ENCODE measurements around the gene TMPRSS9. TPM values are rescaled to one million over a fixed set of nuclear protein-coding genes. Genes with fewer than 3 reads are reported as not detected.

The TMPRSS9 gene
- total and polyA plus RNA-seq, 2 of the 13 experiments (the other 11 are each of a cell fraction or from before 2014, with no cell fraction given): 2.5 to 5.2 TPM

GRCh38 chr19:2431318-2432055 is 71.4 kb downstream of the TMPRSS9 start:
- Histone ChIP-seq H3K79me2 (ENCODE audit: insufficient read depth, low read length) (peaks cover 8% of the 10 kb centered on the region), H3K9ac (ENCODE audit: insufficient read depth, low read depth, low read length) (no peak overlapping the region), H3K4me1 (ENCODE audit: insufficient read depth, low read length) (peaks cover 11% of the 10 kb centered on the region), H3K27ac (ENCODE audit: extremely low read length, insufficient read depth, low read length) (no peak overlapping the region), H3K4me3 (replicated peaks in 1 of 3; ENCODE audit: insufficient read depth in 1 of 3, low read depth in 2 of 3, low read length in 3 of 3) (no peak overlapping the region), H4K20me1 (ENCODE audit: insufficient read depth, low read length) (no peaks in the 10 kb centered on the region; the same call in 1 of the 2 replicates), H3K36me3 (replicated peaks in 1 of 2; ENCODE audit: control insufficient read depth in 1 of 2, insufficient read depth in 2 of 2, low read length in 2 of 2) (peaks cover 11 to 41% of the 10 kb centered on the region in 2 experiments; a peak in 4 of 5 replicates), H2AFZ (ENCODE audit: low read length) (no peak overlapping the region), H3K4me2 (ENCODE audit: low read depth, low read length) (no peak overlapping the region), H3K27me3 (ENCODE audit: control insufficient read depth in 1 of 2, insufficient read depth in 2 of 2, low read length in 2 of 2) (no peaks in the 10 kb centered on the region), H3K9me3 (ENCODE audit: low read length) (no peaks in the 10 kb centered on the region)
- BruUV-seq (replicated peaks): no TSS peak
- POLR2A ChIA-PET: no interaction called here
- CTCF ChIA-PET (ENCODE audit: low intra/inter-chr PET ratio, low total read pairs): no interaction called here
- WGBS (ENCODE audit: low lambda C conversion rate): 97% methylated on average over 35 of the region's 37 CpGs
- intact Hi-C loops (cut with micrococcal nuclease; ENCODE audit: unreplicated experiment): no loop called here
- ATAC-seq (no peak), FAIRE-seq (no peak), DNase-seq (ENCODE audit: low spot score) (no peak)
- TF ChIP-seq RBAK (CRISPR knock-in tag; IDR thresholded peaks at IDR 0.05): no peak
- in situ Hi-C loops (cut with HindIII; ENCODE audit: extremely low pct_ligation_motif_present, low pct_unique_long_range_greater_than_20kb): no loop called here

- Histone ChIP-seq H3K79me2 (ENCODE audit: insufficient read depth, low read length) (no peaks in the 10 kb centered on the region), H3K9ac (ENCODE audit: insufficient read depth, low read depth, low read length) (no peak overlapping the region), H3K9me3 (ENCODE audit: low read length) (no peaks in the 10 kb centered on the region), H3K4me3 (replicated peaks in 1 of 3; ENCODE audit: insufficient read depth in 1 of 3, low read depth in 2 of 3, low read length in 3 of 3) (no peak overlapping the region), H4K20me1 (ENCODE audit: insufficient read depth, low read length) (no peaks in the 10 kb centered on the region), H3K4me1 (ENCODE audit: insufficient read depth, low read length) (peaks cover 11% of the 10 kb centered on the region), H3K27ac (ENCODE audit: extremely low read length, insufficient read depth, low read length) (no peak overlapping the region), H3K4me2 (ENCODE audit: low read depth, low read length) (no peak overlapping the region), H2AFZ (ENCODE audit: low read length) (no peak overlapping the region), H3K27me3 (ENCODE audit: control insufficient read depth in 1 of 2, insufficient read depth in 2 of 2, low read length in 2 of 2) (no peaks in the 10 kb centered on the region), H3K36me3 (replicated peaks in 1 of 2; ENCODE audit: control insufficient read depth in 1 of 2, insufficient read depth in 2 of 2, low read length in 2 of 2) (peaks cover 15 to 47% of the 10 kb centered on the region in 2 experiments; a peak in 4 of 5 replicates)
- no TSS peak for BruUV-seq (replicated peaks)
- DNase-seq (ENCODE audit: low spot score) (no peak), FAIRE-seq (no peak), ATAC-seq (no peak)
- ChIA-PET CTCF (ENCODE audit: low intra/inter-chr PET ratio, low total read pairs) (no interaction called here), POLR2A (no interaction called here)
- 98% methylated on average over 17 of the region's 25 CpGs for WGBS (ENCODE audit: low lambda C conversion rate)
- intact Hi-C loops (cut with micrococcal nuclease; ENCODE audit: unreplicated experiment): no loop called here
- in situ Hi-C loops (cut with HindIII; ENCODE audit: extremely low pct_ligation_motif_present, low pct_unique_long_range_greater_than_20kb): no loop called here
- TF ChIP-seq ZNF558 (CRISPR knock-in tag; IDR thresholded peaks at IDR 0.05; ENCODE audit: borderline replicate concordance) (no peak), GABPB1 (CRISPR knock-in tag; IDR thresholded peaks at IDR 0.05) (no peak), NFE2L1 (CRISPR knock-in tag; IDR thresholded peaks at IDR 0.05; ENCODE audit: borderline replicate concordance) (no peak), ZNF335 (CRISPR knock-in tag; IDR thresholded peaks at IDR 0.05) (no peak), PHF8 (CRISPR knock-in tag; IDR thresholded peaks at IDR 0.05) (no peak), ZNF253 (CRISPR knock-in tag; IDR thresholded peaks at IDR 0.05; ENCODE audit: borderline replicate concordance) (no peak), ZNF281 (CRISPR knock-in tag; IDR thresholded peaks at IDR 0.05; ENCODE audit: borderline replicate concordance) (no peak), ZNF770 (CRISPR knock-in tag; IDR thresholded peaks at IDR 0.05) (no peak), NFRKB (IDR thresholded peaks at IDR 0.05) (no peak), XBP1 (CRISPR knock-in tag; IDR thresholded peaks at IDR 0.05) (no peak), SATB2 (CRISPR knock-in tag; IDR thresholded peaks at IDR 0.05) (no peak)
These were observed 72.2 kb downstream of the TMPRSS9 start for GRCh38 chr19:2432131-2432848.
